ENCODE data around the gene LRRTM4. TPM values are rescaled to one million over a fixed set of nuclear protein-coding genes. Genes with fewer than 3 reads are reported as not detected.
"Not testable (repeated sequence)": the region's sequence is repeated elsewhere in the genome, so short reads cannot be mapped to it uniquely, and the experiment has no call there.

The LRRTM4 gene
- total RNA-seq, 1 donor from 2014 or later = 28.8 TPM

DNA sequence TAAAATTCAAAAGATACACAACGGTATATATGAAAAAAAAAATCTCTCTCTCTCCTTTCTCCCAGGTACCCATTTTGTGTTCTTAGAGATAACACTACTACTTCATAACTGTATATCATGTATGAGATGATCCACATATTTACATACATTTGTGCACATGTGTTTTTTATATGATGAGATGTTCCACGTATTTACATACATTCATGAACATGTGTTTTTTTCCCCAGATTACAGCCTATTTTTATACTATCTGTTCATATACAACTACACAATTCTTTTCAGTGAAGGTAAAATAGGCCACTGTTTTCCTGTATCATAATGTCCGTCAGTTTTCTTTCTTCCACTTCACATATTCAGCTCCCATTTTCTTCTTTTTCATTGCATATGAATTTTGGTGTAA, 808.9 kb downstream of the LRRTM4 start:
- H3K9me3 Mint-ChIP-seq = peaks cover 7% of the 10 kb centered on the region
- TF ChIP-seq, protein P1, sequence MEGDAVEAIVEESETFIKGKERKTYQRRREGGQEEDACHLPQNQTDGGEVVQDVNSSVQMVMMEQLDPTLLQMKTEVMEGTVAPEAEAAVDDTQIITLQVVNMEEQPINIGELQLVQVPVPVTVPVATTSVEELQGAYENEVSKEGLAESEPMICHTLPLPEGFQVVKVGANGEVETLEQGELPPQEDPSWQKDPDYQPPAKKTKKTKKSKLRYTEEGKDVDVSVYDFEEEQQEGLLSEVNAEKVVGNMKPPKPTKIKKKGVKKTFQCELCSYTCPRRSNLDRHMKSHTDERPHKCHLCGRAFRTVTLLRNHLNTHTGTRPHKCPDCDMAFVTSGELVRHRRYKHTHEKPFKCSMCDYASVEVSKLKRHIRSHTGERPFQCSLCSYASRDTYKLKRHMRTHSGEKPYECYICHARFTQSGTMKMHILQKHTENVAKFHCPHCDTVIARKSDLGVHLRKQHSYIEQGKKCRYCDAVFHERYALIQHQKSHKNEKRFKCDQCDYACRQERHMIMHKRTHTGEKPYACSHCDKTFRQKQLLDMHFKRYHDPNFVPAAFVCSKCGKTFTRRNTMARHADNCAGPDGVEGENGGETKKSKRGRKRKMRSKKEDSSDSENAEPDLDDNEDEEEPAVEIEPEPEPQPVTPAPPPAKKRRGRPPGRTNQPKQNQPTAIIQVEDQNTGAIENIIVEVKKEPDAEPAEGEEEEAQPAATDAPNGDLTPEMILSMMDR (IDR thresholded peaks at IDR 0.05; ENCODE audit: unreplicated experiment) = no peak
- H3K36me3 Mint-ChIP-seq = no peaks in the 10 kb centered on the region

DNA sequence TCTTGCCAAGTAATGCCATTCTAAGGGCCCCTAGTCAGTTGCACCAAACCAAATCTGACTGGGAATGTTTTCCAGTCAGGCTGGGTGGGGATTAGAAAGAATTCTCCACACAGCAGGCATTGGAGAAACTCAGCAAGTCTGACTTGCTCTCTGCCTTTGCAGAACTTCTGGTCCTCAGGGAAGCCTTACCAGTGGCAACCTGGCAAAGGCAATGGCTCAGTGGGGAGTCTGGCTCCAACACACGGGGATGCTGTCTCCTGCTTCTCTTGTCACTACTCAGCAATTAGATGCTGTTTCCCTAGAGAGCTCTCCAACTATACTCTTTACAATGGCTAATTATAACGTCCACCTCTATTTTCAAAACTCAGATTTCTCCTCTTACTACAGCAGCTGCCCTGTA, 810.7 kb downstream of the LRRTM4 start:
- peaks cover 11% of the 10 kb centered on the region for H3K9me3 Mint-ChIP-seq
- H3K4me3 Mint-ChIP-seq = no peak overlapping the region
- H3K4me1 Mint-ChIP-seq = no peaks in the 10 kb centered on the region
- no peak overlapping the region for H3K27ac Mint-ChIP-seq
- DNase-seq (ENCODE audit: low spot score in 2 of 2, unreplicated experiment in 2 of 2) = no peak
- TF ChIP-seq, protein P1 (IDR thresholded peaks at IDR 0.05; ENCODE audit: unreplicated experiment) = no peak
- no peaks in the 10 kb centered on the region for H3K27me3 Mint-ChIP-seq (ENCODE audit: low read depth)
- H3K36me3 Mint-ChIP-seq = no peaks in the 10 kb centered on the region

More for the DNA sequence above, 808.9 kb downstream of the LRRTM4 start:
- H3K4me3 Mint-ChIP-seq = no peak overlapping the region
- H3K27ac Mint-ChIP-seq = no peak overlapping the region
- no peaks in the 10 kb centered on the region for H3K27me3 Mint-ChIP-seq (ENCODE audit: low read depth)
- H3K4me1 Mint-ChIP-seq = no peaks in the 10 kb centered on the region
- no peak for DNase-seq (ENCODE audit: low spot score in 2 of 2, unreplicated experiment in 2 of 2)

DNA sequence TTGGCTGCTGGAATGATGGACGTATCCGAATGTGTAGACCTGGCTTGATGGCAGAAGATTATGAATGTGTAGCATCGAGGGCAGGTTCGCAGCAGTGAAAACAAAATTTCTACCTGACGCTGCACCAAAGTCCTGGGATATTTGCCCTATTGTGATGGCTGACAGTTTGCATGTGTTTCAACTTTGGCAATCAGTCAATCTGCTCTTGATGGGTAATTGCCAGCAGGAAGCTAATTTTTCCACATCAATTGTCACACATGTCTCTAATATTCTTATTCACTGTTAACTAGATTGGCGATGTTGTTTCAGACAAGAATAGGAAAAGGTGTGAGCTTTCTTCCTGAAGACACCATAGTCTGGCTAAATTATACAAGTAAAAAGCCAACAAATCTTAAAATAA, 821.3 kb downstream of the LRRTM4 start:
- Mint-ChIP-seq H3K4me3 (no peak overlapping the region), H3K36me3 (no peaks in the 10 kb centered on the region), H3K27me3 (ENCODE audit: low read depth) (no peaks in the 10 kb centered on the region), H3K4me1 (no peaks in the 10 kb centered on the region), H3K27ac (no peak overlapping the region), H3K9me3 (no peaks in the 10 kb centered on the region)
- TF ChIP-seq, protein P1 (IDR thresholded peaks at IDR 0.05; ENCODE audit: unreplicated experiment) = no peak
- no peak for DNase-seq (ENCODE audit: low spot score in 2 of 2, unreplicated experiment in 2 of 2)

DNA sequence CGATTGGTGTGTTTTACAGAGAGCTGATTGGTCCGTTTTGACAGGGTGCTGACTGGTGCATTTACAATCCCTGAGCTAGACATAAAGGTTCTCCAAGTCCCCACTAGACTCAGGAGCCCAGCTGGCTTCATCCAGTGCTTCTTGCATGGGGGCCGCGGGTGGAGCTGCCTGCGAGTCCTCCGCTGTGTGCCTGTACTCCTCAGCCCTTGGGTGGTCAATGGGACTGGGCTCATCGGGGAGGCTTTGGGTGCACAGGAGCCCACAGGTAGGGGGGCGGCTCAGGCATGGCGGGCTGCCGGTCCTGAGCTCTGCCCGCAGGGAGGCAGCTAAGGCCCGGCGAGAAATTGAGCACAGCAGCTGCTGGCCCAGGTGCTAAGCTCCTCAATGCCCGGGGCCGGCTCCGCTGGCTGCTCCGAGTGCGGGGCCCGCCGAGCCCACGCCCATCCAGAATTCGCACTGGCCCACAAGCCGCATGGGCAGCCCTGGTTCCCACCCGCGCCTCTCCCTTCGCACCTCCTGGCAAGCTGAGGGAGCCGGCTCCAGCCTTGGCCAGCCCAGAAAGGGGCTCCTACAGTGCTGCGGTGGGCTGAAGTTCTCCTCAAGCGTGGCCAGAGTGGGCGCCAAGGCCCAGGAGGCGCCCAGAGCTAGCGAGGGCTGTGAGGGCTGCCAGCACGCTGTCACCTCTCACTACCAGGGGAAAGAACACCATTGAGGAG, 824.0 kb downstream of the LRRTM4 start:
- not testable (repeated sequence) for H3K4me3 Mint-ChIP-seq; DNase-seq (ENCODE audit: low spot score in 2 of 2, unreplicated experiment in 2 of 2); H3K27ac Mint-ChIP-seq; H3K9me3 Mint-ChIP-seq; H3K36me3 Mint-ChIP-seq; H3K4me1 Mint-ChIP-seq; H3K27me3 Mint-ChIP-seq (ENCODE audit: low read depth)
